Measurements from ENCODE around the gene ENTPD2.

- TF ChIP-seq CTCF (conservative IDR thresholded peaks at IDR 0.05 in 1 of 2, IDR thresholded peaks at IDR 0.05 in 1 of 2; ENCODE audit: low read depth in 1 of 2, low read length in 2 of 2): no peak
- TF ChIP-seq EZH2 (IDR thresholded peaks at IDR 0.05; ENCODE audit: low read length, missing control alignments): no peak
These were observed 27.5 kb downstream of the ENTPD2 start for GRCh38 chr9:137026384-137026783.

All from fibroblast of lung (primary cell).